ENCODE data around the gene TUBD1. TPM values are rescaled to one million over a fixed set of nuclear protein-coding genes. Genes with fewer than 3 reads are reported as not detected.

Gene TUBD1
- total and polyA plus RNA-seq, 2 donors (not counting 1 experiment from before 2014, with no cell fraction given) = 5.7 to 20.0 TPM

DNA sequence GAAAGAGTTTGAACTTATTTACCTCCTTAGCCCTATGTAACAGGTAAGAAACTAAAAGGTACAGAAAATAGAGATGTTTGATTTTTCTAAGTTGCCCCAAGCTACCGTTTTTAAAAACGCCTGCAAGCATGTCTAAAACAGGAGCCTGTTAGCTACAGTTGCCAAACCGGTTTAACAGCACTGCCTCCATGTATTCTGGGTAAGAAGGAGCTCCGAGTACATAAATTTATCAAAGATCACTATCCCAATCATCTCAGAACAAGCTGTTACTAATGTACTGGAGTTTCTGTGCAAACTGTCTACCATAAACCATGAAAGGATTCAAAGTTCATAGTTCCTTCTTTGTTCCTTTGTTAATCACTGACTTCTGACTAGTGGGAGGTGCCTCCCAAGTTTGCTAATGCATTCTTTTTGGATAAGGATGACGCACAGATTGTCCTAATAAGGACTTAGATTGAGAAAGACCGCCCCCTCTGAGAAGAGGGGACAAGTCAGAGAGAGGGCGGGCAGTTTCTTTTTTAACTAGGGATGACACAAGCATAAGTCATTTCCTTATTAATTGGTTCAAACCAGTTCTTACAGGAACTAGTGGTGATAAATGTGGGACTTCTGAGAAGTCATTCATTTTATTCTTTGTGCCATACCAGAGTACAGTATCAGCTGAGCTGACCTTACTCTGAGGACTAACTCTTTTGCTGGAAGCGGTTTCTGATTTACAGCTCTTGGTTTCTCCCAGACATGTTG, 55.3 kb downstream of the TUBD1 start:
- Mint-ChIP-seq H3K4me1 (peaks cover 65% of the 10 kb centered on the region), H3K4me3 (peak overlapping the region; percentile 92), H3K9me3 (ENCODE audit: insufficient read depth) (no peaks in the 10 kb centered on the region), H3K27me3 (no peaks in the 10 kb centered on the region), H3K27ac (peak overlapping the region; percentile 97)
- H4K20me1 ChIP-seq (ENCODE audit: control insufficient read depth, insufficient read depth, low read length, poor library complexity, severe bottlenecking) = no peaks in the 10 kb centered on the region
- peak overlapping the region; percentile 53 for H3K4me2 ChIP-seq (replicated peaks; ENCODE audit: low read depth, low read length, poor library complexity, severe bottlenecking)
- ATAC-seq (ENCODE audit: low read depth) = peak; percentile 90
- H3K79me2 ChIP-seq (ENCODE audit: control insufficient read depth, insufficient read depth, low read length) = peaks cover 39% of the 10 kb centered on the region
- no peaks in the 10 kb centered on the region for H3K9me3 ChIP-seq (ENCODE audit: control extremely low read depth in 1 of 3, control insufficient read depth in 2 of 3, insufficient read depth in 1 of 3, low read length in 2 of 3)
- POLR2A ChIA-PET = interaction anchor here (0.6 to 2.8 kb wide), 6 partner anchors 8 to 51 kb away, joined by 3 to 24 read pairs (median 8); no protein-coding TSS in a partner anchor
- no peaks in the 10 kb centered on the region for H3K27me3 ChIP-seq (replicated peaks in 1 of 4; ENCODE audit: control extremely low read depth in 1 of 4, control insufficient read depth in 3 of 4, insufficient read depth in 4 of 4, low read length in 3 of 4)
- CTCF ChIA-PET = interaction anchor here (0.6 to 8.9 kb wide), 10 partner anchors 10 to 106 kb away, joined by 3 to 230 read pairs (median 5); no protein-coding TSS in a partner anchor
- H3K36me3 ChIP-seq (replicated peaks in 1 of 2; ENCODE audit: control extremely low read depth in 1 of 2, control insufficient read depth in 1 of 2, extremely low read depth in 1 of 2, insufficient read depth in 2 of 2, low read length in 1 of 2) = no peaks in the 10 kb centered on the region
- H2AFZ ChIP-seq (ENCODE audit: insufficient read depth, low read depth, low read length, poor library complexity, severe bottlenecking) = peak overlapping the region; percentile 61
- WGBS (ENCODE audit: insufficient coverage) = 20% methylated on average over 5 of the region's 8 CpGs
- intact Hi-C loops (cut with micrococcal nuclease) = loop anchor here (1.0 to 2.0 kb wide), 4 partner anchors 8 to 55 kb away; partner anchors contain the start of genes RPS6KB1 and TUBD1
- peak overlapping the region; percentile 85 to 90 for H3K27ac ChIP-seq (ENCODE audit: low read length in 2 of 2)
- H3K9ac ChIP-seq (ENCODE audit: low read length) = peak overlapping the region; percentile 56
- peak overlapping the region; percentile 31 to 62 (median 50) for H3K4me3 ChIP-seq (ENCODE audit: control extremely low read depth in 1 of 5, extremely low read depth in 1 of 5, insufficient read depth in 1 of 5, low read depth in 2 of 5, low read length in 4 of 5)
- TF ChIP-seq, protein P1, sequence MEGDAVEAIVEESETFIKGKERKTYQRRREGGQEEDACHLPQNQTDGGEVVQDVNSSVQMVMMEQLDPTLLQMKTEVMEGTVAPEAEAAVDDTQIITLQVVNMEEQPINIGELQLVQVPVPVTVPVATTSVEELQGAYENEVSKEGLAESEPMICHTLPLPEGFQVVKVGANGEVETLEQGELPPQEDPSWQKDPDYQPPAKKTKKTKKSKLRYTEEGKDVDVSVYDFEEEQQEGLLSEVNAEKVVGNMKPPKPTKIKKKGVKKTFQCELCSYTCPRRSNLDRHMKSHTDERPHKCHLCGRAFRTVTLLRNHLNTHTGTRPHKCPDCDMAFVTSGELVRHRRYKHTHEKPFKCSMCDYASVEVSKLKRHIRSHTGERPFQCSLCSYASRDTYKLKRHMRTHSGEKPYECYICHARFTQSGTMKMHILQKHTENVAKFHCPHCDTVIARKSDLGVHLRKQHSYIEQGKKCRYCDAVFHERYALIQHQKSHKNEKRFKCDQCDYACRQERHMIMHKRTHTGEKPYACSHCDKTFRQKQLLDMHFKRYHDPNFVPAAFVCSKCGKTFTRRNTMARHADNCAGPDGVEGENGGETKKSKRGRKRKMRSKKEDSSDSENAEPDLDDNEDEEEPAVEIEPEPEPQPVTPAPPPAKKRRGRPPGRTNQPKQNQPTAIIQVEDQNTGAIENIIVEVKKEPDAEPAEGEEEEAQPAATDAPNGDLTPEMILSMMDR (IDR thresholded peaks at IDR 0.05) = no peak
- H3K4me1 ChIP-seq (ENCODE audit: control insufficient read depth in 2 of 2, insufficient read depth in 2 of 2, low read length in 2 of 2) = peaks cover 33 to 45% of the 10 kb centered on the region in 2 donors
- peak; percentile 88 for DNase-seq

DNA sequence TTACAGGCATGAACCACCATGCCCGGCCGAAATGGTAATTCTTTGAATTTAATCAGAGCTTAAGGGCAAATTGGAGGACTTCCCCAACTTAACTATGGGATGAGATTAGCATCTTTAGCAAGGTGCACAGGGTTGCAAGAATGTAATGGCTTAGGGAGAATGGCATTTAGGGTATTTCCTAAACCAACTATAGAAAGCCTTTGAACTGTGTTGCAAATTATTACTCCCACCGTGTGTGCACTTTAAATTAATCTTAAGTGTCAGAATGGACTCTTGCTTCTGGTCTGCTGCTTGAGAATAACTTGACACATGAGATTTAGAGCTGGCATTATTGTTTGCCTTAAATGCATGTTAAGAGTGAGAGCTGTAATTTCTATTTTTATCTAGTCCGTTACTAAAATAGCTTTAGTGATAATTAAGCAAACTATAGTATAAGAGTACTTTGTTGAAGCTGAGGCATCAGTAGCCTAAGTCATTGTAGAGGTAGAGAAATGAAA, 59.8 kb downstream of the TUBD1 start:
- H3K9me3 Mint-ChIP-seq (ENCODE audit: insufficient read depth) = no peaks in the 10 kb centered on the region
- Histone ChIP-seq H3K4me1 (ENCODE audit: control insufficient read depth in 2 of 2, insufficient read depth in 2 of 2, low read length in 2 of 2) (peaks cover 32 to 41% of the 10 kb centered on the region in 2 donors), H3K9ac (ENCODE audit: low read length) (no peak overlapping the region), H3K4me3 (ENCODE audit: control extremely low read depth in 1 of 5, extremely low read depth in 1 of 5, insufficient read depth in 1 of 5, low read depth in 2 of 5, low read length in 4 of 5) (no peak overlapping the region), H2AFZ (ENCODE audit: insufficient read depth, low read depth, low read length, poor library complexity, severe bottlenecking) (no peak overlapping the region), H3K9me3 (ENCODE audit: control extremely low read depth in 1 of 3, control insufficient read depth in 2 of 3, insufficient read depth in 1 of 3, low read length in 2 of 3) (no peaks in the 10 kb centered on the region), H3K27me3 (replicated peaks in 1 of 4; ENCODE audit: control extremely low read depth in 1 of 4, control insufficient read depth in 3 of 4, insufficient read depth in 4 of 4, low read length in 3 of 4) (no peaks in the 10 kb centered on the region), H3K4me2 (replicated peaks; ENCODE audit: low read depth, low read length, poor library complexity, severe bottlenecking) (no peak overlapping the region), H3K36me3 (replicated peaks in 1 of 2; ENCODE audit: control extremely low read depth in 1 of 2, control insufficient read depth in 1 of 2, extremely low read depth in 1 of 2, insufficient read depth in 2 of 2, low read length in 1 of 2) (no peaks in the 10 kb centered on the region), H4K20me1 (ENCODE audit: control insufficient read depth, insufficient read depth, low read length, poor library complexity, severe bottlenecking) (no peaks in the 10 kb centered on the region), H3K27ac (ENCODE audit: low read length in 2 of 2) (no peak overlapping the region), H3K79me2 (ENCODE audit: control insufficient read depth, insufficient read depth, low read length) (peaks cover 12% of the 10 kb centered on the region)
- peaks cover 62% of the 10 kb centered on the region for H3K4me1 Mint-ChIP-seq
- intact Hi-C loops (cut with micrococcal nuclease) = no loop called here
- ATAC-seq (ENCODE audit: low read depth) (no peak), DNase-seq (no peak)
- H3K27ac Mint-ChIP-seq = peak overlapping the region; percentile 51
- CTCF ChIA-PET = interaction anchor here (0.6 to 3.4 kb wide), 6 partner anchors 47 to 453 kb away, joined by 3 to 25 read pairs (median 4); no protein-coding TSS in a partner anchor
- no CpG with 5 or more reads among the region's 4 CpGs for WGBS (ENCODE audit: insufficient coverage)
- TF ChIP-seq, protein P1 (IDR thresholded peaks at IDR 0.05) = no peak
- no peak for TF ChIP-seq EZH2 (IDR thresholded peaks at IDR 0.05; ENCODE audit: borderline replicate concordance, insufficient read depth, low read depth, low read length, poor library complexity, severe bottlenecking)
- H3K4me3 Mint-ChIP-seq = no peak overlapping the region
- no peaks in the 10 kb centered on the region for H3K27me3 Mint-ChIP-seq
- POLR2A ChIA-PET = interaction anchor here (0.6 to 1.0 kb wide), 3 partner anchors 12 to 263 kb away, joined by 3 to 5 read pairs (median 4); no protein-coding TSS in a partner anchor
